WTC11 (cell line): Measurements from ENCODE around the gene GTF3C2. TPM values are rescaled to one million over a fixed set of nuclear protein-coding genes. Genes with fewer than 3 reads are reported as not detected.
A peak's percentile ranks its signal among the peaks of the same experiment; 100 is the strongest.

Experiments
- ATAC-seq: fragments of 200-7000 bp; cut with Tn5 transposase; 2 replicates; pipeline ENCODE4 v1.10.0; 2021; ENCODE audit warnings: mild to moderate bottlenecking, moderate library complexity
- CTCF ChIA-PET: fragments of 300-600 bp; sonication (Branson Sonifier 250); formaldehyde crosslinking; loops from one replicate; lab custom pipeline; 2021; ENCODE audit warnings: antibody characterized with exemption; lab: Charles Lee
- POLR2A ChIA-PET: fragments of 350-600 bp; sonication (Branson Sonifier 250); formaldehyde crosslinking; loops from one replicate; lab custom pipeline; 2021; ENCODE audit warnings: antibody characterized with exemption; lab: Charles Lee
- DNase-seq: peaks from one replicate; pipeline ENCODE4 v3.0.0; 2021; ENCODE audit warnings: low spot score
- H3K27ac Mint-ChIP-seq: 2 replicates; pipeline ENCODE4 v1.8.0; 2021; ENCODE audit warnings: mixed read lengths
- H3K27me3 Mint-ChIP-seq: 2 replicates; pipeline ENCODE4 v1.8.0; 2021; ENCODE audit warnings: low read depth, mild to moderate bottlenecking, moderate library complexity, mixed read lengths
- H3K36me3 Mint-ChIP-seq: 2 replicates; pipeline ENCODE4 v1.8.0; 2021; ENCODE audit warnings: mixed read lengths
- H3K4me1 Mint-ChIP-seq: 2 replicates; pipeline ENCODE4 v1.8.0; 2022; ENCODE audit warnings: mixed read lengths
- H3K4me3 Mint-ChIP-seq: 2 replicates; pipeline ENCODE4 v1.8.0; 2021; ENCODE audit warnings: mild to moderate bottlenecking, moderate library complexity, mixed read lengths
- H3K9me3 Mint-ChIP-seq: 2 replicates; pipeline ENCODE4 v1.8.0; 2021; ENCODE audit warnings: mixed read lengths
- ATF1 ChIP-seq: sonication (generic); formaldehyde crosslinking; IDR thresholded peaks from 2 replicates; pipeline ENCODE4 v1.8.1; 2023; ENCODE audit warnings: mild to moderate bottlenecking, moderate library complexity, missing genetic modification reagents
- CREB1 ChIP-seq: sonication (generic); formaldehyde crosslinking; IDR thresholded peaks from 2 replicates; pipeline ENCODE4 v1.8.0; 2023; ENCODE audit warnings: mild to moderate bottlenecking, missing genetic modification reagents
- ESRRA ChIP-seq: sonication (generic); formaldehyde crosslinking; IDR thresholded peaks from 2 replicates; pipeline ENCODE4 v1.8.1; 2022; ENCODE audit warnings: mild to moderate bottlenecking, missing genetic modification reagents, borderline replicate concordance
- FOXK1 ChIP-seq: sonication (generic); formaldehyde crosslinking; IDR thresholded peaks from 2 replicates; pipeline ENCODE4 v1.8.0; 2022; ENCODE audit warnings: mild to moderate bottlenecking, moderate library complexity, missing genetic modification reagents
- JAZF1 ChIP-seq: fragments of 250-450 bp; sonication (Bioruptor Pico); IDR thresholded peaks from 2 replicates; pipeline ENCODE4 v1.9.0; 2021; ENCODE audit warnings: moderate library complexity, mild to moderate bottlenecking, inconsistent platforms
- JUN ChIP-seq: sonication (generic); formaldehyde crosslinking; IDR thresholded peaks from 2 replicates; pipeline ENCODE4 v1.8.0; 2023; ENCODE audit warnings: mild to moderate bottlenecking, missing genetic modification reagents
- SOX15 ChIP-seq: fragments of 250-450 bp; sonication (Bioruptor Pico); IDR thresholded peaks from 2 replicates; pipeline ENCODE4 v1.9.0; 2021; ENCODE audit warnings: mild to moderate bottlenecking
- USF2 ChIP-seq: sonication (generic); formaldehyde crosslinking; IDR thresholded peaks from 2 replicates; pipeline ENCODE4 v1.8.1; 2023; ENCODE audit warnings: mild to moderate bottlenecking, missing genetic modification reagents, moderate library complexity
- ZNF532 ChIP-seq: fragments of 250-450 bp; sonication (Bioruptor Pico); IDR thresholded peaks from 2 replicates; pipeline ENCODE4 v1.9.0; 2021; ENCODE audit warnings: mild to moderate bottlenecking, borderline replicate concordance
- total RNA-seq: library from RNA; stranded (reverse); gene quantifications from 3 replicates; pipeline ENCODE4 v1.2.3, GENCODE V29; 2021
- TF ChIP-seq, protein P1 (sequence below): sonication (generic); formaldehyde crosslinking; conservative IDR thresholded peaks from 2 replicates; pipeline ENCODE4 v1.8.1; 2023; ENCODE audit warnings: mild to moderate bottlenecking, low read depth, missing genetic modification reagents, moderate library complexity
- TF ChIP-seq, protein P2 (sequence below): fragments of 250-450 bp; sonication (Bioruptor Pico); conservative IDR thresholded peaks from 2 replicates; pipeline ENCODE4 v1.9.0; 2021; ENCODE audit warnings: mild to moderate bottlenecking

The GTF3C2 gene
- total RNA-seq, 1 experiment from 2014 or later, result 123 TPM

DNA sequence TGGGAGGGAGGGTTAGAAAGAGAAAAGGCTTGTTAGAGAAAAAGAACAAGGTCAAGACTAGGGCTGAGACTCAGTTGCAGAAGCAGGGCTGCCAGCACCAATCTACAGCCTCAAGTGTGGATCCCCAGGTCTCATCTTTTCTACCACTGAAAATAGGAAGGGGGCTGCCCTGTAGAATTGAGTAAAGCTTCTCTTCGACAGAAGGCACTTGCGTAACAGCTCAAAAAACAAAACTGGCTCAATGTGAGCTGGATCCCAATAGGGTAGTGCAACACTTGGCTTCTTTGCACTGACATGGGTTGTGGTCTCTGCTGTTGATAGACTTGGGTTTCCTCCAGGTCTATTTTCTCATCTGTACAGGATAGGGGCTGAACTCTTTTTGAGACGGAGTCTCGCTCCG lies 31.8 kb downstream of the GTF3C2 start:
- POLR2A ChIA-PET, result no interaction called here
- peak overlapping the region; percentile 40 for H3K27ac Mint-ChIP-seq

More for the DNA sequence above, 31.8 kb downstream of the GTF3C2 start:
- no peak for DNase-seq
- ATAC-seq, result no peak
- CTCF ChIA-PET, result interaction anchor here (2.1 kb wide), 1 partner anchor 23 kb away, joined by 7 read pairs; no protein-coding TSS in a partner anchor
- Mint-ChIP-seq H3K9me3 (no peaks in the 10 kb centered on the region), H3K4me1 (peaks cover 11% of the 10 kb centered on the region), H3K4me3 (peak overlapping the region; percentile 2; the same call in 1 of the 2 replicates), H3K27me3 (no peaks in the 10 kb centered on the region), H3K36me3 (peaks cover 33% of the 10 kb centered on the region)
- no peak for TF ChIP-seq ATF1 (CRISPR knock-in tag)
- TF ChIP-seq JUN (CRISPR knock-in tag), result no peak
- TF ChIP-seq, protein P1, sequence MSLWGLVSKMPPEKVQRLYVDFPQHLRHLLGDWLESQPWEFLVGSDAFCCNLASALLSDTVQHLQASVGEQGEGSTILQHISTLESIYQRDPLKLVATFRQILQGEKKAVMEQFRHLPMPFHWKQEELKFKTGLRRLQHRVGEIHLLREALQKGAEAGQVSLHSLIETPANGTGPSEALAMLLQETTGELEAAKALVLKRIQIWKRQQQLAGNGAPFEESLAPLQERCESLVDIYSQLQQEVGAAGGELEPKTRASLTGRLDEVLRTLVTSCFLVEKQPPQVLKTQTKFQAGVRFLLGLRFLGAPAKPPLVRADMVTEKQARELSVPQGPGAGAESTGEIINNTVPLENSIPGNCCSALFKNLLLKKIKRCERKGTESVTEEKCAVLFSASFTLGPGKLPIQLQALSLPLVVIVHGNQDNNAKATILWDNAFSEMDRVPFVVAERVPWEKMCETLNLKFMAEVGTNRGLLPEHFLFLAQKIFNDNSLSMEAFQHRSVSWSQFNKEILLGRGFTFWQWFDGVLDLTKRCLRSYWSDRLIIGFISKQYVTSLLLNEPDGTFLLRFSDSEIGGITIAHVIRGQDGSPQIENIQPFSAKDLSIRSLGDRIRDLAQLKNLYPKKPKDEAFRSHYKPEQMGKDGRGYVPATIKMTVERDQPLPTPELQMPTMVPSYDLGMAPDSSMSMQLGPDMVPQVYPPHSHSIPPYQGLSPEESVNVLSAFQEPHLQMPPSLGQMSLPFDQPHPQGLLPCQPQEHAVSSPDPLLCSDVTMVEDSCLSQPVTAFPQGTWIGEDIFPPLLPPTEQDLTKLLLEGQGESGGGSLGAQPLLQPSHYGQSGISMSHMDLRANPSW, result no peak
- TF ChIP-seq JAZF1 (CRISPR knock-in tag), result no peak
- TF ChIP-seq FOXK1, result no peak
- TF ChIP-seq USF2, result no peak
- TF ChIP-seq ESRRA (CRISPR knock-in tag), result no peak
- TF ChIP-seq, protein P2, sequence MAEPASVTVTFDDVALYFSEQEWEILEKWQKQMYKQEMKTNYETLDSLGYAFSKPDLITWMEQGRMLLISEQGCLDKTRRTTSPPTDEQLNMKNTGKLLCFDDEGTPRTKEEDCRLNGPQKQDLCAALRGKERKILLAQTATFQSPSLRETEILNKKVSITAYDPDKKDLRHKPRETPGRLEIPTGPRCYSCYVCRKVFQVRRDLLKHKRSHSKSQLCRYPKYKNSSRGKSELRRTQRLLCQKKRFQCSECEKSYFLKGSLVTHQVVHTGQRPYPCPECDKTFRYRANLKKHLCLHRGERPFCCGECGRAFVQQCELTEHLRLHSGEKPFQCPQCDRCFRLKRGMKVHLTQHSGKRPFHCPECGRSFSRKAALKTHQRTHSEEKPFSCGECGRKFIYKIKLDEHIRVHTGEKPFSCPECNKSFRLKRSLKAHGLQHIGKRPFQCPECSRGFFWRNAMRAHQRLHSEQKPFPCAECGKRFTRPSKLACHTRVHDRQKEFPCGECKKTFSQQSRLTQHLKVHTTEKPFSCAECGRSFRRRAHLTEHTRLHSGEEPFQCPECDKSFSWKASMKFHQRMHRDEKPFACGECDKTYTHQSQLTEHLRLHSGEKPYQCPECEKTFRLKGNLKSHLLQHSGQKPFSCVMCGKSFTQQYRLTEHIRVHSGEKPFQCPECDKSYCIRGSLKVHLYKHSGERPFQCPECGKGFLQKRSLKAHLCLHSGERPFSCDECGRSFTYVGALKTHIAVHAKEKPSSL (CRISPR knock-in tag), result no peak
- TF ChIP-seq ZNF532, result no peak
- TF ChIP-seq CREB1, result no peak
- no peak for TF ChIP-seq SOX15 (CRISPR knock-in tag)
